Measurements from ENCODE around the gene FMO5.

FMO5 gene

GRCh38 chr1:147172168-147173016 is 52.7 kb downstream of the FMO5 start, which contains the start of gene PRKAB2:
TSS of gene PRKAB2 (minus strand) at chr1:147172470. CDS start at chr1:147172144, 326 bp downstream.
- H4K20me1 ChIP-seq (ENCODE audit: insufficient read depth, low read length) = no peaks in the 10 kb centered on the region
- H3K4me1 ChIP-seq (ENCODE audit: insufficient read depth, low read length) = peaks cover 46% of the 10 kb centered on the region
- no peaks in the 10 kb centered on the region for H3K27me3 ChIP-seq (ENCODE audit: insufficient read depth, low read length, poor library complexity)
- ATAC-seq (ENCODE audit: insufficient read depth, low read depth) (peak; percentile 89), DNase-seq (peak; percentile 92)
- peak within 1 kb of the TSS; percentile 99 for H2AFZ ChIP-seq (ENCODE audit: low read depth, low read length)
- H3K9ac ChIP-seq (ENCODE audit: low read depth, low read length) = peak within 1 kb of the TSS; percentile 66
- H3K9me3 ChIP-seq (ENCODE audit: insufficient read depth, low read length, severe bottlenecking) = no peaks in the 10 kb centered on the region
- no peak for TF ChIP-seq EZH2 (IDR thresholded peaks at IDR 0.05; ENCODE audit: borderline replicate concordance, low read depth, low read length, severe bottlenecking)
- TF ChIP-seq, protein P1, sequence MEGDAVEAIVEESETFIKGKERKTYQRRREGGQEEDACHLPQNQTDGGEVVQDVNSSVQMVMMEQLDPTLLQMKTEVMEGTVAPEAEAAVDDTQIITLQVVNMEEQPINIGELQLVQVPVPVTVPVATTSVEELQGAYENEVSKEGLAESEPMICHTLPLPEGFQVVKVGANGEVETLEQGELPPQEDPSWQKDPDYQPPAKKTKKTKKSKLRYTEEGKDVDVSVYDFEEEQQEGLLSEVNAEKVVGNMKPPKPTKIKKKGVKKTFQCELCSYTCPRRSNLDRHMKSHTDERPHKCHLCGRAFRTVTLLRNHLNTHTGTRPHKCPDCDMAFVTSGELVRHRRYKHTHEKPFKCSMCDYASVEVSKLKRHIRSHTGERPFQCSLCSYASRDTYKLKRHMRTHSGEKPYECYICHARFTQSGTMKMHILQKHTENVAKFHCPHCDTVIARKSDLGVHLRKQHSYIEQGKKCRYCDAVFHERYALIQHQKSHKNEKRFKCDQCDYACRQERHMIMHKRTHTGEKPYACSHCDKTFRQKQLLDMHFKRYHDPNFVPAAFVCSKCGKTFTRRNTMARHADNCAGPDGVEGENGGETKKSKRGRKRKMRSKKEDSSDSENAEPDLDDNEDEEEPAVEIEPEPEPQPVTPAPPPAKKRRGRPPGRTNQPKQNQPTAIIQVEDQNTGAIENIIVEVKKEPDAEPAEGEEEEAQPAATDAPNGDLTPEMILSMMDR (IDR thresholded peaks at IDR 0.05; ENCODE audit: borderline replicate concordance, extremely low read depth, low read length, poor library complexity, severe bottlenecking) = peak; percentile 84
- H3K4me3 ChIP-seq (ENCODE audit: low read depth in 1 of 2, low read length in 2 of 2) = peak within 1 kb of the TSS; percentile 62 to 81
- H3K4me2 ChIP-seq (ENCODE audit: insufficient read depth, low read length) = peak within 1 kb of the TSS; percentile 71
- peak within 1 kb of the TSS; percentile 80 for H3K27ac ChIP-seq (ENCODE audit: low read length)
- peaks cover 5% of the 10 kb centered on the region for H3K36me3 ChIP-seq (ENCODE audit: insufficient read depth, low read length)
- peaks cover 40% of the 10 kb centered on the region for H3K79me2 ChIP-seq (ENCODE audit: insufficient read depth, low read length)

- DNase-seq = no peak
- Histone ChIP-seq H4K20me1 (ENCODE audit: insufficient read depth, low read length) (no peaks in the 10 kb centered on the region), H3K9ac (ENCODE audit: low read depth, low read length) (peak overlapping the region; percentile 66), H3K4me2 (ENCODE audit: insufficient read depth, low read length) (peak overlapping the region; percentile 71), H3K4me3 (ENCODE audit: low read depth in 1 of 2, low read length in 2 of 2) (peak overlapping the region; percentile 62 to 81), H3K27ac (ENCODE audit: low read length) (peak overlapping the region; percentile 69), H3K4me1 (ENCODE audit: insufficient read depth, low read length) (peaks cover 46% of the 10 kb centered on the region), H3K9me3 (ENCODE audit: insufficient read depth, low read length, severe bottlenecking) (no peaks in the 10 kb centered on the region), H3K79me2 (ENCODE audit: insufficient read depth, low read length) (peaks cover 44% of the 10 kb centered on the region), H3K36me3 (ENCODE audit: insufficient read depth, low read length) (peaks cover 13% of the 10 kb centered on the region), H2AFZ (ENCODE audit: low read depth, low read length) (peak overlapping the region; percentile 99), H3K27me3 (ENCODE audit: insufficient read depth, low read length, poor library complexity) (no peaks in the 10 kb centered on the region)
- TF ChIP-seq, protein P1 (IDR thresholded peaks at IDR 0.05; ENCODE audit: borderline replicate concordance, extremely low read depth, low read length, poor library complexity, severe bottlenecking) = no peak
- no peak for TF ChIP-seq EZH2 (IDR thresholded peaks at IDR 0.05; ENCODE audit: borderline replicate concordance, low read depth, low read length, severe bottlenecking)
- no peak; the same call in 2 of the 3 replicates for ATAC-seq (ENCODE audit: insufficient read depth, low read depth)
Measured at GRCh38 chr1:147171399-147172167, 53.6 kb downstream of the FMO5 start.

DNA sequence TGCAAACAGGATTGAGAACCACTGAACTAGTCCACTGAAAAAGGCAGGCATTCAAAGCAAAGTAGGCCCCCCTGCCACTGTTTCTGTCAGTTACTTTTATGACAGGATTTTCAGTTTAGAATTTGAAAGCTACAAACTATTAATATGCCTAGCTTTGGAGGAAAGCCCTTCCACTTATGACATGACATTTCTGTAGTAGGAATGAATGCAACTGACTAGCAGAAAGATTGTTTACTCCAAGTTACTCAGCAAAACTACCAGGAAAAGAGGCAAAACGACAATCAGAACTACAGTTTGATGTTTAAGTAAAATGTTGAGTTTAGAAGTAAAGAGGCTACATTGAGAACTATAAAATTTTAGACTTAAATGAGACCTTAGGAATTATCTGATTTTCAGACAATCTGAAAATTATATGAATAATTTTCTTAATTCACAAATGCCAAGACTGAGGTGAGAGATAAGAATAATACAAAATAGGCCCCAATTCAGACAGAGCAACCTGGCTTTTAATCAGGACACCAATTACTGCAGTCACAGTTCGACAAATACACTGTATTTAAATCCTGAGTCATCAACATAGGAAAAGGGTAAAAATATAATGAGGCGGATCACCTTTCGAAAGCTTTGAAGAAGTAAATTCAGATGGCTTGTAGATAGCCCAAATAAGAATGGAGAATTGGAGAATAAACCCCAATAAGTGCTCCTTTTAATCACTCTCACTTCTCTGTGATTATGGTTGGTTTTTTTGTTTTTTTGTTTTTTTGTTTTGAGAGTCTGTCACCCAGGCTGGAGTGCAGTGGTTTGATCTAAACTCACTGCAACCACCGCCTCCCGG is 55.1 kb downstream of the FMO5 start:
- Histone ChIP-seq H3K36me3 (ENCODE audit: insufficient read depth, low read length) (peaks cover 21% of the 10 kb centered on the region), H3K27ac (ENCODE audit: low read length) (no peak overlapping the region), H3K4me1 (ENCODE audit: insufficient read depth, low read length) (peaks cover 46% of the 10 kb centered on the region), H3K79me2 (ENCODE audit: insufficient read depth, low read length) (peaks cover 44% of the 10 kb centered on the region), H4K20me1 (ENCODE audit: insufficient read depth, low read length) (no peaks in the 10 kb centered on the region), H3K4me2 (ENCODE audit: insufficient read depth, low read length) (peak overlapping the region; percentile 71), H3K9ac (ENCODE audit: low read depth, low read length) (peak overlapping the region; percentile 66; the same call in 1 of the 2 replicates), H3K4me3 (ENCODE audit: low read depth in 1 of 2, low read length in 2 of 2) (peak overlapping the region in 1 of 2 experiments; percentile 81; a peak in 2 of 4 replicates), H3K27me3 (ENCODE audit: insufficient read depth, low read length, poor library complexity) (no peaks in the 10 kb centered on the region), H3K9me3 (ENCODE audit: insufficient read depth, low read length, severe bottlenecking) (no peaks in the 10 kb centered on the region), H2AFZ (ENCODE audit: low read depth, low read length) (no peak overlapping the region)
- DNase-seq (no peak), ATAC-seq (ENCODE audit: insufficient read depth, low read depth) (no peak)
- no peak for TF ChIP-seq EZH2 (IDR thresholded peaks at IDR 0.05; ENCODE audit: borderline replicate concordance, low read depth, low read length, severe bottlenecking)
- TF ChIP-seq, protein P1 (IDR thresholded peaks at IDR 0.05; ENCODE audit: borderline replicate concordance, extremely low read depth, low read length, poor library complexity, severe bottlenecking) = no peak

All from DND-41 (cell line).